Retinal pigment epithelial cell (primary cell): Measurements from ENCODE around the gene FAM174C.

ENCODE experiments used
- DNase-seq: peaks from one replicate; pipeline ENCODE4 v3.0.0-alpha.2; 2010; ENCODE audit warnings: low read depth
- H3K4me3 ChIP-seq: 2 replicates; pipeline ENCODE4 v1.5.1; 2011; ENCODE audit warnings: mild to moderate bottlenecking, low read length, control low read depth, moderate library complexity
- TF ChIP-seq, protein P1 (sequence below): conservative IDR thresholded peaks from 2 replicates; pipeline ENCODE4 v1.5.1; 2011; ENCODE audit warnings: low read depth, low read length, control low read depth, inconsistent platforms

The FAM174C gene

GRCh38 chr19:1324806-1325567 lies 49.7 kb downstream of the FAM174C start:
- peak; percentile 26 for DNase-seq
- TF ChIP-seq, protein P1, sequence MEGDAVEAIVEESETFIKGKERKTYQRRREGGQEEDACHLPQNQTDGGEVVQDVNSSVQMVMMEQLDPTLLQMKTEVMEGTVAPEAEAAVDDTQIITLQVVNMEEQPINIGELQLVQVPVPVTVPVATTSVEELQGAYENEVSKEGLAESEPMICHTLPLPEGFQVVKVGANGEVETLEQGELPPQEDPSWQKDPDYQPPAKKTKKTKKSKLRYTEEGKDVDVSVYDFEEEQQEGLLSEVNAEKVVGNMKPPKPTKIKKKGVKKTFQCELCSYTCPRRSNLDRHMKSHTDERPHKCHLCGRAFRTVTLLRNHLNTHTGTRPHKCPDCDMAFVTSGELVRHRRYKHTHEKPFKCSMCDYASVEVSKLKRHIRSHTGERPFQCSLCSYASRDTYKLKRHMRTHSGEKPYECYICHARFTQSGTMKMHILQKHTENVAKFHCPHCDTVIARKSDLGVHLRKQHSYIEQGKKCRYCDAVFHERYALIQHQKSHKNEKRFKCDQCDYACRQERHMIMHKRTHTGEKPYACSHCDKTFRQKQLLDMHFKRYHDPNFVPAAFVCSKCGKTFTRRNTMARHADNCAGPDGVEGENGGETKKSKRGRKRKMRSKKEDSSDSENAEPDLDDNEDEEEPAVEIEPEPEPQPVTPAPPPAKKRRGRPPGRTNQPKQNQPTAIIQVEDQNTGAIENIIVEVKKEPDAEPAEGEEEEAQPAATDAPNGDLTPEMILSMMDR, result no peak
- H3K4me3 ChIP-seq, result peak overlapping the region; percentile 34

GRCh38 chr19:1325568-1326294 lies 50.4 kb downstream of the FAM174C start:
- TF ChIP-seq, protein P1, result no peak
- peak overlapping the region; percentile 34 for H3K4me3 ChIP-seq
- DNase-seq, result no peak

DNA sequence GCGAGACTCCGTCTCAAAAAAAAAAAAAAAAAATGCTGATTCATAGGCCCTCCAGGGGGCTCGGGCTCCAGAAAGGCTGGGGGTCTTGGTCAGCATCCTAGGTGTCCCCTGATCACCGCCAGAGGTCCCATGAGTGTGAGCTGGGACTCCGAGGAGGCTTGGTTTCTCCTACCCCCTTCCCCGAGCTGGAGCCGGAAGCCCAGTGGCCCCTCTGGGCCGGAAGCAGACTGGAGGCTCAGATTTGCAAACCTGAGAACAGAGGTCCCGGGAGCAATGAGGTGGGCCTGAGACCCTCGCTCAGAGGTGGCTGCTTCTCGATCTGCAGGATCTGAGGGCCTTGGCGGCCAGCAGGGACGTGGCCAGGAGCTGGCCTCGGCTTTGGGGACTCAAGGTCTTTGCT lies 51.8 kb downstream of the FAM174C start:
- DNase-seq, result no peak
- no peak overlapping the region for H3K4me3 ChIP-seq
- TF ChIP-seq, protein P1, result no peak
